Neural progenitor cell (in vitro differentiated cells): Measurements from ENCODE around the gene IQCN.

Experiments used
- EZH2phosphoT487 ChIP-seq: fragments of 200-600 bp; sonication (generic); IDR thresholded peaks from 2 replicates; pipeline ENCODE4 v1.6.1; 2017; ENCODE audit warnings: antibody characterized with exemption
- TF ChIP-seq, protein P1 (sequence below): fragments of 200-600 bp; sonication (generic); IDR thresholded peaks from 2 replicates; pipeline ENCODE4 v1.5.1; 2017; ENCODE audit warnings: antibody characterized with exemption, mild to moderate bottlenecking

DNA sequence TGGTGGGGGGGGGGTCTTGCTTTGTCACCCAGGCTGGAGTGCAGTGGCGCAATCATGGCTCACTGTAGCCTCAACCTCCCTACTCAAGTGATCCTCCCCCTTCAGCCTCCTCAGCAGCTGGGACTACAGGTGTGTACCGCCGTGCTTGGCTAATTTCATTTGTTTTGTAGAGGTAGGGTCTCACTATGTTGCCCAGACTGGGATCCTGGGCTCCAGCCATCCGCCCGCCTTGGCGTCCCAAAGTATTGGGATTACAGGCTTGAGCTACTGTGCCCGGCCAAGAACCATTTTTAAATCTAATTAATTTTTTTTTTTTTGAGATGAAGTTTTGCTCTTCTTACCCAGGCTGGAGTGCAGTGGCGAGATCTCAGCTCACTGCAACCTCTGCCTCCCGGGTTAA, 25.4 kb upstream of the IQCN start:
- TF ChIP-seq, protein P1, sequence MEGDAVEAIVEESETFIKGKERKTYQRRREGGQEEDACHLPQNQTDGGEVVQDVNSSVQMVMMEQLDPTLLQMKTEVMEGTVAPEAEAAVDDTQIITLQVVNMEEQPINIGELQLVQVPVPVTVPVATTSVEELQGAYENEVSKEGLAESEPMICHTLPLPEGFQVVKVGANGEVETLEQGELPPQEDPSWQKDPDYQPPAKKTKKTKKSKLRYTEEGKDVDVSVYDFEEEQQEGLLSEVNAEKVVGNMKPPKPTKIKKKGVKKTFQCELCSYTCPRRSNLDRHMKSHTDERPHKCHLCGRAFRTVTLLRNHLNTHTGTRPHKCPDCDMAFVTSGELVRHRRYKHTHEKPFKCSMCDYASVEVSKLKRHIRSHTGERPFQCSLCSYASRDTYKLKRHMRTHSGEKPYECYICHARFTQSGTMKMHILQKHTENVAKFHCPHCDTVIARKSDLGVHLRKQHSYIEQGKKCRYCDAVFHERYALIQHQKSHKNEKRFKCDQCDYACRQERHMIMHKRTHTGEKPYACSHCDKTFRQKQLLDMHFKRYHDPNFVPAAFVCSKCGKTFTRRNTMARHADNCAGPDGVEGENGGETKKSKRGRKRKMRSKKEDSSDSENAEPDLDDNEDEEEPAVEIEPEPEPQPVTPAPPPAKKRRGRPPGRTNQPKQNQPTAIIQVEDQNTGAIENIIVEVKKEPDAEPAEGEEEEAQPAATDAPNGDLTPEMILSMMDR, result no peak
- no peak for TF ChIP-seq EZH2phosphoT487
